Stomach (tissue), 4 donors: Measurements from ENCODE around the gene COX19.

Experiments
- CTCF ChIP-seq, 7 experiments: fragments of 450-650 bp in 4 of 7; fragments of 200-600 bp in 3 of 7; sonication (generic) in 3 of 7; IDR thresholded peaks; one replicate each; pipeline ENCODE4 v1.5.1; 2016 to 2019; ENCODE audit warnings: antibody characterized with exemption in 7 of 7, control low read depth in 2 of 7, mild to moderate bottlenecking in 1 of 7
- EP300 ChIP-seq: sonication (generic); formaldehyde crosslinking; IDR thresholded peaks from one replicate; pipeline ENCODE4 v1.6.1; 2017; ENCODE audit warnings: antibody characterized with exemption

- TF ChIP-seq CTCF (IDR thresholded peaks at IDR 0.05) (no peak), EP300 (no peak)
These were observed 36.1 kb upstream of the COX19 start for GRCh38 chr7:1011297-1012003.
